HEK293 (cell line): ENCODE data around the gene FRAS1.

Experiments used
- CTCF ChIA-PET: fragments of 350-600 bp; formaldehyde crosslinking; extraction: SDS; loops from one replicate; lab custom pipeline; 2021; ENCODE audit warnings: antibody characterized with exemption; lab: Yijun Ruan, JAX
- POLR2A ChIA-PET: fragments of 300-600 bp; formaldehyde crosslinking; extraction: SDS; loops from one replicate; lab custom pipeline; 2020; ENCODE audit warnings: antibody characterized with exemption, inconsistent platforms; lab: Yijun Ruan, JAX
- H3K27ac ChIP-seq: fragments of 200-500 bp; sonication (Bioruptor generic); 2 replicates; pipeline ENCODE4 v1.5.1; 2014; ENCODE audit warnings: low read depth, low read length, control low read depth, inconsistent platforms; ENCODE audit errors: extremely low read depth
- H3K36me3 ChIP-seq, 2 experiments: fragments of 200-500 bp in 1 of 2; sonication (Bioruptor generic) in 1 of 2; 1 replicate in 1 of 2; 2 replicates in 1 of 2; pipeline ENCODE4 v1.5.1; 2014 to 2017; ENCODE audit warnings: inconsistent platforms in 2 of 2, low read length in 2 of 2; ENCODE audit not compliant: control insufficient read depth in 2 of 2, insufficient read depth in 1 of 2
- H3K4me1 ChIP-seq: fragments of 200-500 bp; sonication (Bioruptor generic); 2 replicates; pipeline ENCODE4 v1.5.1; 2014; ENCODE audit warnings: mild to moderate bottlenecking, low read length, inconsistent platforms; ENCODE audit not compliant: control insufficient read depth, insufficient read depth
- H3K4me3 ChIP-seq: 2 replicates; pipeline ENCODE4 v1.5.1; 2011; ENCODE audit warnings: low read depth, mild to moderate bottlenecking, control low read depth, low read length, moderate library complexity
- H3K9me3 ChIP-seq: fragments of 200-500 bp; sonication (Bioruptor generic); 2 replicates; pipeline ENCODE4 v1.5.1; 2014; ENCODE audit warnings: low read depth, low read length, inconsistent platforms; ENCODE audit not compliant: control insufficient read depth, insufficient read depth
- GLIS2 ChIP-seq: fragments of 450-650 bp; formaldehyde crosslinking; IDR thresholded peaks from 2 replicates; pipeline ENCODE4 v1.5.1; 2016; ENCODE audit warnings: missing biosample characterization, missing genetic modification characterization
- HOXA7 ChIP-seq: sonication (generic); formaldehyde crosslinking; IDR thresholded peaks from 2 replicates; pipeline ENCODE4 v1.8.1; 2022; ENCODE audit warnings: missing genetic modification reagents, borderline replicate concordance
- PATZ1 ChIP-seq: fragments of 450-650 bp; formaldehyde crosslinking; IDR thresholded peaks from 2 replicates; pipeline ENCODE4 v1.5.1; 2016; ENCODE audit warnings: missing biosample characterization, missing genetic modification characterization
- SP2 ChIP-seq: fragments of 450-650 bp; formaldehyde crosslinking; IDR thresholded peaks from 2 replicates; pipeline ENCODE4 v1.5.1; 2016; ENCODE audit warnings: missing biosample characterization, missing genetic modification characterization
- SP3 ChIP-seq: fragments of 450-650 bp; formaldehyde crosslinking; IDR thresholded peaks from 2 replicates; pipeline ENCODE4 v1.5.1; 2016; ENCODE audit warnings: missing biosample characterization, missing genetic modification characterization
- TCF7L2 ChIP-seq: IDR thresholded peaks from 2 replicates; pipeline ENCODE4 v1.6.1; 2011; ENCODE audit warnings: low read depth, mild to moderate bottlenecking, inconsistent platforms, low read length, moderate library complexity, borderline replicate concordance
- TRIM28 ChIP-seq: IDR thresholded peaks from 2 replicates; pipeline ENCODE4 v1.6.1; 2011; ENCODE audit warnings: low read length, control low read depth, borderline replicate concordance
- ZBTB20 ChIP-seq: fragments of 450-650 bp; formaldehyde crosslinking; IDR thresholded peaks from 2 replicates; pipeline ENCODE4 v1.5.1; 2016; ENCODE audit warnings: missing biosample characterization, missing genetic modification characterization
- ZBTB21 ChIP-seq: fragments of 450-650 bp; formaldehyde crosslinking; IDR thresholded peaks from 2 replicates; pipeline ENCODE4 v1.5.1; 2017; ENCODE audit warnings: missing biosample characterization, missing genetic modification characterization
- ZBTB49 ChIP-seq: fragments of 450-650 bp; formaldehyde crosslinking; IDR thresholded peaks from 2 replicates; pipeline ENCODE4 v1.5.1; 2016; ENCODE audit warnings: missing biosample characterization, missing genetic modification characterization, low read depth
- ZEB2 ChIP-seq: fragments of 450-650 bp; formaldehyde crosslinking; IDR thresholded peaks from 2 replicates; pipeline ENCODE4 v1.5.1; 2016; ENCODE audit warnings: missing biosample characterization, missing genetic modification characterization
- ZFP69B ChIP-seq: fragments of 450-650 bp; formaldehyde crosslinking; IDR thresholded peaks from 2 replicates; pipeline ENCODE4 v1.5.1; 2016; ENCODE audit warnings: missing biosample characterization, missing genetic modification characterization
- ZNF146 ChIP-seq: fragments of 450-650 bp; formaldehyde crosslinking; IDR thresholded peaks from 2 replicates; pipeline ENCODE4 v1.5.1; 2016; ENCODE audit warnings: missing biosample characterization, missing genetic modification characterization
- ZNF23 ChIP-seq: fragments of 450-650 bp; formaldehyde crosslinking; IDR thresholded peaks from 2 replicates; pipeline ENCODE4 v1.5.1; 2016; ENCODE audit warnings: missing biosample characterization, missing genetic modification characterization, borderline replicate concordance
- ZNF24 ChIP-seq: fragments of 450-650 bp; formaldehyde crosslinking; IDR thresholded peaks from 2 replicates; pipeline ENCODE4 v1.5.1; 2016; ENCODE audit warnings: missing biosample characterization, missing genetic modification characterization
- ZNF274 ChIP-seq, 2 experiments: fragments of 200-500 bp in 1 of 2; fragments of 450-650 bp in 1 of 2; sonication (Bioruptor generic) in 1 of 2; formaldehyde crosslinking in 1 of 2; IDR thresholded peaks; 2 replicates each; pipeline versions ENCODE4 v1.5.1 to v1.6.1; 2014 to 2016; ENCODE audit warnings: borderline replicate concordance in 1 of 2, inconsistent platforms in 1 of 2, low read length in 1 of 2, missing biosample characterization in 1 of 2, missing genetic modification characterization in 1 of 2
- ZNF302 ChIP-seq: fragments of 450-650 bp; formaldehyde crosslinking; IDR thresholded peaks from 2 replicates; pipeline ENCODE4 v1.5.1; 2016; ENCODE audit warnings: missing biosample characterization, missing genetic modification characterization, low read depth
- ZNF350 ChIP-seq: fragments of 450-650 bp; formaldehyde crosslinking; IDR thresholded peaks from 2 replicates; pipeline ENCODE4 v1.5.0; 2017; ENCODE audit warnings: missing biosample characterization, mild to moderate bottlenecking, missing genetic modification characterization
- ZNF558 ChIP-seq: fragments of 450-650 bp; formaldehyde crosslinking; IDR thresholded peaks from 2 replicates; pipeline ENCODE4 v1.5.1; 2016; ENCODE audit warnings: missing biosample characterization, missing genetic modification characterization
- ZNF610 ChIP-seq: fragments of 450-650 bp; formaldehyde crosslinking; IDR thresholded peaks from 2 replicates; pipeline ENCODE4 v1.5.1; 2016; ENCODE audit warnings: missing biosample characterization, missing genetic modification characterization, borderline replicate concordance
- ZNF660 ChIP-seq: fragments of 450-650 bp; IDR thresholded peaks from 2 replicates; pipeline ENCODE4 v1.5.1; 2018; ENCODE audit warnings: missing biosample characterization, mild to moderate bottlenecking, missing genetic modification characterization
- ZNF664 ChIP-seq: fragments of 450-650 bp; formaldehyde crosslinking; IDR thresholded peaks from 2 replicates; pipeline ENCODE4 v1.5.1; 2016; ENCODE audit warnings: missing biosample characterization, missing genetic modification characterization
- ZNF677 ChIP-seq: fragments of 450-650 bp; IDR thresholded peaks from 2 replicates; pipeline ENCODE4 v1.5.0; 2018; ENCODE audit warnings: missing biosample characterization, mild to moderate bottlenecking, missing genetic modification characterization, moderate library complexity
- ZNF768 ChIP-seq: fragments of 450-650 bp; formaldehyde crosslinking; IDR thresholded peaks from 2 replicates; pipeline ENCODE4 v1.5.1; 2018; ENCODE audit warnings: missing biosample characterization, mild to moderate bottlenecking, missing genetic modification characterization
- ZNF843 ChIP-seq: fragments of 450-650 bp; formaldehyde crosslinking; IDR thresholded peaks from 2 replicates; pipeline ENCODE4 v1.5.1; 2016; ENCODE audit warnings: missing biosample characterization, missing genetic modification characterization
- ZSCAN5A ChIP-seq: fragments of 450-650 bp; formaldehyde crosslinking; IDR thresholded peaks from 2 replicates; pipeline ENCODE4 v1.5.1; 2016; ENCODE audit warnings: missing biosample characterization, missing genetic modification characterization
- TF ChIP-seq, protein P1 (sequence below): fragments of 450-650 bp; formaldehyde crosslinking; IDR thresholded peaks from 2 replicates; pipeline ENCODE4 v1.5.1; 2016; ENCODE audit warnings: missing biosample characterization, missing genetic modification characterization

The FRAS1 gene

DNA sequence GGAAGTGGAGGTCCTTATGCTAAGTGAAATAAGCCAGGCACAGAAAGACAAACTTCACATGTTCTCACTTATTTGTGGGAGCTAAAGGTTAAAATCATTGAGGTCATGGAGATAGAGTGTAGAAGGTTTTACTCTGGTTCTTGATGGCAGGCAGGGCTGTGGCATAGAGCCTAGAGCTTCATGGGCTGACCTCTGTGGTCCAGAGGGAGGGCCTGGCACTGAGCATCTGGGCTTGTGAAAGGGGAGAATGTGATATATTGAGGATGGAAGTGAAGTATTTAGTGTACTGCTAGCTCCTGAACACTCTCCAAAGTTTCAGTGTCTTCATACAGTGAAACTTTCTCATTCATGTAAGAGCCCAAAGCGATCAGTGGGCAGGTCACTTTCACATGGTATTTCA lies 423.2 kb downstream of the FRAS1 start:
- Histone ChIP-seq H3K4me1 (no peaks in the 10 kb centered on the region), H3K9me3 (no peaks in the 10 kb centered on the region), H3K27ac (no peak overlapping the region), H3K36me3 (peaks cover 0 to 17% of the 10 kb centered on the region in 2 experiments; a peak in 1 of 3 replicates), H3K4me3 (no peak overlapping the region)
- CTCF ChIA-PET = no interaction called here
- TF ChIP-seq ZEB2 (tag by site-specific recombination) = no peak
- TF ChIP-seq ZNF274 (IDR thresholded peaks at IDR 0.05; ENCODE audit: low read length) = no peak
- TF ChIP-seq ZNF274 (tag by site-specific recombination; IDR thresholded peaks at IDR 0.05; ENCODE audit: borderline replicate concordance) = no peak
- TF ChIP-seq ZNF664 (tag by site-specific recombination) = no peak
- TF ChIP-seq, protein P1, sequence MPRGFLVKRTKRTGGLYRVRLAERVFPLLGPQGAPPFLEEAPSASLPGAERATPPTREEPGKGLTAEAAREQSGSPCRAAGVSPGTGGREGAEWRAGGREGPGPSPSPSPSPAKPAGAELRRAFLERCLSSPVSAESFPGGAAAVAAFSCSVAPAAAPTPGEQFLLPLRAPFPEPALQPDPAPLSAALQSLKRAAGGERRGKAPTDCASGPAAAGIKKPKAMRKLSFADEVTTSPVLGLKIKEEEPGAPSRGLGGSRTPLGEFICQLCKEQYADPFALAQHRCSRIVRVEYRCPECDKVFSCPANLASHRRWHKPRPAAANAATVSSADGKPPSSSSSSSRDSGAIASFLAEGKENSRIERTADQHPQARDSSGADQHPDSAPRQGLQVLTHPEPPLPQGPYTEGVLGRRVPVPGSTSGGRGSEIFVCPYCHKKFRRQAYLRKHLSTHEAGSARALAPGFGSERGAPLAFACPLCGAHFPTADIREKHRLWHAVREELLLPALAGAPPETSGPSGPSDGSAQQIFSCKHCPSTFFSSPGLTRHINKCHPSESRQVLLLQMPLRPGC (tag by site-specific recombination) = no peak
- no peak for TF ChIP-seq ZSCAN5A
- no peak for TF ChIP-seq ZNF350 (tag by site-specific recombination)
- TF ChIP-seq TRIM28 = no peak
- no peak for TF ChIP-seq ZNF677 (tag by site-specific recombination)
- TF ChIP-seq ZFP69B (tag by site-specific recombination) = no peak
- no peak for TF ChIP-seq ZNF843 (tag by site-specific recombination)
- no peak for TF ChIP-seq ZNF558 (tag by site-specific recombination)
- no peak for TF ChIP-seq ZBTB49 (tag by site-specific recombination)
- TF ChIP-seq ZNF660 = no peak
- TF ChIP-seq HOXA7 (CRISPR knock-in tag) = no peak
- TF ChIP-seq ZBTB20 (tag by site-specific recombination) = no peak
- TF ChIP-seq TCF7L2 = no peak
- TF ChIP-seq ZNF302 (tag by site-specific recombination) = no peak
- POLR2A ChIA-PET = no interaction called here

DNA sequence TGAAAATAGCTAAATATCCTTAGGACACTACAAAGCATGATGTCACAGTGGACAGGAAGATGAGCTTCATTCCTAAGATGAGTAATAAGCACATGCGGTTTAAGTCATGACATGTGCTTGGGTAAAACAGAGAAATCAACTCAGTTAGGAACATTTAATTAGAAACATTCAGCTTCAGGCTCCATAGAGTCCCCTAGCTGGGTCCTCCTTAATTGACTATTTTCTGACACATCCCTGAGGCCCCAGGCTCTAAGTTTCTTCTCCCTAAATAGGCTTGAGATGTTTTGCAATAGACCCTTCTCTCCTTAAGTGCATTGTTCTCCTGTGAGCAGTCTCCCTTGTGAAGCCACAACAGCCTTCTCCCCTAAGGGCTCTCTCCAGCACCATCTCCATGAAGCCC lies 424.1 kb downstream of the FRAS1 start:
- Histone ChIP-seq H3K4me3 (no peak overlapping the region), H3K36me3 (peaks cover 0 to 17% of the 10 kb centered on the region in 2 experiments; a peak in 1 of 3 replicates)
- CTCF ChIA-PET = no interaction called here
- no peak for TF ChIP-seq GLIS2 (tag by site-specific recombination)
- no peak for TF ChIP-seq ZBTB21 (tag by site-specific recombination)
- TF ChIP-seq ZNF146 (tag by site-specific recombination) = no peak
- TF ChIP-seq TRIM28 = no peak
- no peak for TF ChIP-seq PATZ1 (tag by site-specific recombination)
- no peak for TF ChIP-seq ZNF610
- no peak for TF ChIP-seq SP2 (tag by site-specific recombination)
- no peak for TF ChIP-seq ZNF23
- no peak for TF ChIP-seq SP3 (tag by site-specific recombination)
- no peak for TF ChIP-seq ZNF768
- TF ChIP-seq ZNF24 (tag by site-specific recombination) = no peak
- TF ChIP-seq, all 188 proteins: peak for 0
- no peaks in the 10 kb centered on the region for H3K4me1 ChIP-seq
- H3K27ac ChIP-seq = no peak overlapping the region
- POLR2A ChIA-PET = no interaction called here
- no peaks in the 10 kb centered on the region for H3K9me3 ChIP-seq
